Testis (tissue), 2 donors: Measurements from ENCODE around the gene ERICH3.

Source experiments
- POLR2A ChIP-seq: fragments of 450-650 bp; IDR thresholded peaks from one replicate; pipeline ENCODE4 v1.6.1; 2017; ENCODE audit warnings: antibody characterized with exemption, mild to moderate bottlenecking, moderate library complexity
- TF ChIP-seq, protein P1 (sequence below), 3 experiments: fragments of 450-650 bp in 2 of 3; fragments of 200-600 bp in 1 of 3; sonication (generic) in 1 of 3; IDR thresholded peaks; one replicate each; pipeline ENCODE4 v1.5.1; 2016 to 2019; ENCODE audit warnings: antibody characterized with exemption in 3 of 3, mild to moderate bottlenecking in 2 of 3, moderate library complexity in 1 of 3

DNA sequence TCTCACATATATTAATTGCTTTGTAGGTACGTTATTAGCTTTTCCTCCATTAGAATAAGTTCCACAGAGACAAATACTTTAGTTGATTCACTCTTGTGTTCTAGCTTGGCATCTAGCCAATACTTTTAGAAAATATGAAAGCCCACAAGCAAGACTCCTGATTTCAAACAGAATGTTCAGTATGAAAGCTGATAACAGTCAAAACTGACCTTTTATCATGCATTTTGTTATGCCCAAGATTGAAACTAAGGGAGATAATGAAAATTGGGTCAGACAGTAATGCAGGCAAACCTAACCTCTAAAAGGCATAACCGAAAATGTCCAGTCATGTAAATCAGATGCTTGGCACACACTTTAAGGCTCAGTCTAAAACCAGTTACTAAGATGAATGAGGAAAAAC, 61.7 kb downstream of the ERICH3 start:
- no peak for TF ChIP-seq POLR2A
- TF ChIP-seq, protein P1, sequence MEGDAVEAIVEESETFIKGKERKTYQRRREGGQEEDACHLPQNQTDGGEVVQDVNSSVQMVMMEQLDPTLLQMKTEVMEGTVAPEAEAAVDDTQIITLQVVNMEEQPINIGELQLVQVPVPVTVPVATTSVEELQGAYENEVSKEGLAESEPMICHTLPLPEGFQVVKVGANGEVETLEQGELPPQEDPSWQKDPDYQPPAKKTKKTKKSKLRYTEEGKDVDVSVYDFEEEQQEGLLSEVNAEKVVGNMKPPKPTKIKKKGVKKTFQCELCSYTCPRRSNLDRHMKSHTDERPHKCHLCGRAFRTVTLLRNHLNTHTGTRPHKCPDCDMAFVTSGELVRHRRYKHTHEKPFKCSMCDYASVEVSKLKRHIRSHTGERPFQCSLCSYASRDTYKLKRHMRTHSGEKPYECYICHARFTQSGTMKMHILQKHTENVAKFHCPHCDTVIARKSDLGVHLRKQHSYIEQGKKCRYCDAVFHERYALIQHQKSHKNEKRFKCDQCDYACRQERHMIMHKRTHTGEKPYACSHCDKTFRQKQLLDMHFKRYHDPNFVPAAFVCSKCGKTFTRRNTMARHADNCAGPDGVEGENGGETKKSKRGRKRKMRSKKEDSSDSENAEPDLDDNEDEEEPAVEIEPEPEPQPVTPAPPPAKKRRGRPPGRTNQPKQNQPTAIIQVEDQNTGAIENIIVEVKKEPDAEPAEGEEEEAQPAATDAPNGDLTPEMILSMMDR (IDR thresholded peaks at IDR 0.05), result no peak
